GM21825 (cell line): ENCODE results near the gene CLEC10A.

Source experiments
- ATAC-seq: cut with Tn5 transposase; IDR thresholded peaks from one replicate; pipeline ENCODE4 v1.9.1; 2021; ENCODE audit warnings: mild to moderate bottlenecking, moderate library complexity; ENCODE audit not compliant: unreplicated experiment

CLEC10A gene

DNA sequence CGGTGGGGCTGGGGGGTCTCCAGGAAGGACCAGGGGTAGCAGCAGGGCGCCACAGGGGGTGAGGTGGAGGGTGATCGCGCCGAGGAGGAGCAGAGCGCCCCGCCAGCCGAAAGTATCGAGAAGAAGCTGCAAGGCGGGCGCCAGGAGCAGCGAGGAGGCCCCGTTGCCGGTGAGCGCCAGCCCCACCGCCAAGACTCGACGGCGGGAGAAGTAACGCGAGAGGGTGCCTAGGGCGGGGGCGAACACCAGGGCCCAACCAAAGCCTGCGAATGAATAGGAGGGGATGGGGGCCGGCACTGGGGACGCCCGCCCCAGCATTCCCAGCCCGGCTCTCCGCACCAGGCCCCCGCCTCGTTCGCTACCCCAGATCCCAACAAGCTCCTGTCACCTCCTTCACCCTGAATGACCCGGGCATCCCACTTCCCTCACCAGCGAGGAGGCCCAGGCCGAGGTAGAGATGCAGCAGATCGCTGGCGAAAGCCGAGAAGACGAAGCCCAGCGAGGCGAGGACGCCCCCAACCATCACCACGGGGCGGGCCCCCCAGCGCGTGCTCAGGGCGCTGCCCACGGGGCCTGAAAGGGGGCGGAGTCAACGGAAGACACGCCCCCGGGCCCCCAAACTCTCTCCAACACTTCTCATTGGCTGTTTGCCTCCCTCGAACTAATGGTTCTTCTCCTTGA, 37.4 kb downstream of the CLEC10A start:
- ATAC-seq: no peak

- ATAC-seq: no peak
These were observed 38.2 kb downstream of the CLEC10A start for GRCh38 chr17:7041607-7042500.

GRCh38 chr17:7039832-7040231, 40.2 kb downstream of the CLEC10A start:
- no peak for ATAC-seq

DNA sequence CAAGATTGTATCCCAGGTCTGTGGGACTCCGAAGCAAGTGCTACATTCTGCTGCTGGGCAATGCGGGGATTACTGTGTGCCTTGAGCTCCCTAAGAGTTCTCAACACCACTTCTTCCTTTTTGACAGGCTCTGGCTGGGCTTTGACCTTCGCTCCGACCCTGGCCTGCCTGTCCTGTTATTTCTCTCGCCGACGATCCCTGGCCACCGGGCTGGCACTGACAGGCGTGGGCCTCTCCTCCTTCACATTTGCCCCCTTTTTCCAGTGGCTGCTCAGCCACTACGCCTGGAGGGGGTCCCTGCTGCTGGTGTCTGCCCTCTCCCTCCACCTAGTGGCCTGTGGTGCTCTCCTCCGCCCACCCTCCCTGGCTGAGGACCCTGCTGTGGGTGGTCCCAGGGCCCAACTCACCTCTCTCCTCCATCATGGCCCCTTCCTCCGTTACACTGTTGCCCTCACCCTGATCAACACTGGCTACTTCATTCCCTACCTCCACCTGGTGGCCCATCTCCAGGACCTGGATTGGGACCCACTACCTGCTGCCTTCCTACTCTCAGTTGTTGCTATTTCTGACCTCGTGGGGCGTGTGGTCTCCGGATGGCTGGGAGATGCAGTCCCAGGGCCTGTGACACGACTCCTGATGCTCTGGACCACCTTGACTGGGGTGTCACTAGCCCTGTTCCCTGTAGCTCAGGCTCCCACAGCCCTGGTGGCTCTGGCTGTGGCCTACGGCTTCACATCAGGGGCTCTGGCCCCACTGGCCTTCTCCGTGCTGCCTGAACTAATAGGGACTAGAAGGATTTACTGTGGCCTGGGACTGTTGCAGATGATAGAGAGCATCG, 41.8 kb downstream of the CLEC10A start:
- no peak for ATAC-seq

DNA sequence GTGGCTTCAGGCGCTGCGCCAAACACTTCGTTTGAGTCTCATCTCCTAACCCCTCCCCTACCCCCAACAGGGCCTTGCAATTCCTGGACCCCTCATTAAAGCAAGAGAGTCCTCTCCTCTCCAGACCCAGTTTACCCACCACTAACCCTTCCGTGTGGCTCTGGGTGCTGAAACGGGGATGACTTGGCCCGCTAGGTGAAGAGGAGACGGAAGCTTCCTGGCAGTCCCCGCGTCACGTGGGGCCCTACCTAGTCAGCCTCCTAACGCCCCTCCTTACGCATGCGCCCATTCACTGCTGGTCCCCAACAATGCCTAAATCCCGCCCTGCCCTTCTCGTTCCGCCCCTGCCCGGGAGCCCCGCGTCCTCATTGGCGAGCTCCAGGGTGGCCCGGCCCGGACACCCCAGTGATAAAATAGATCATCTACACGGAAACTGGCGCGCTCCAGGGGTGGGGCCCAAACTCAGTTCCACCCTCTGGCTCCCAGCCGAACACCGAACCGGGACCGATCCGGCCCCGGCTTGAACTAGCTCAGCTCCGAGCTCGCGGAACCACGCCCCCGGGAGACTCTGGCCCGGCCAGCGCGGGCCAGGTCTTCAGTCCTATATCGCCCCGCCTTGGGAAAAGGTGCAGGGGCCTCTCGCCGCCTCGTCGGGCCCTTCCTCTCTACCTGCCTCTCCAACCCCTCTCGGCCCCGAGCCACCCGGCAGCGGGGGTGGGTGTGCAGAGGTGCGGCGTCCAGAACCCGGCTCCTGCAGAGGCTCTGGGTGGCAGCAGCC, 44.3 kb downstream of the CLEC10A start, which contains the start of gene SLC16A13:
SLC16A13 (plus strand) TSS at position 425 of the 778 bp plus-strand sequence. CDS start 368 bp downstream, outside the sequence.
- ATAC-seq: peak; percentile 92

GRCh38 chr17:7034955-7035590, 45.0 kb downstream of the CLEC10A start:
- ATAC-seq: peak; percentile 9

GRCh38 chr17:7029659-7030058, 50.4 kb downstream of the CLEC10A start:
- no peak for ATAC-seq

DNA sequence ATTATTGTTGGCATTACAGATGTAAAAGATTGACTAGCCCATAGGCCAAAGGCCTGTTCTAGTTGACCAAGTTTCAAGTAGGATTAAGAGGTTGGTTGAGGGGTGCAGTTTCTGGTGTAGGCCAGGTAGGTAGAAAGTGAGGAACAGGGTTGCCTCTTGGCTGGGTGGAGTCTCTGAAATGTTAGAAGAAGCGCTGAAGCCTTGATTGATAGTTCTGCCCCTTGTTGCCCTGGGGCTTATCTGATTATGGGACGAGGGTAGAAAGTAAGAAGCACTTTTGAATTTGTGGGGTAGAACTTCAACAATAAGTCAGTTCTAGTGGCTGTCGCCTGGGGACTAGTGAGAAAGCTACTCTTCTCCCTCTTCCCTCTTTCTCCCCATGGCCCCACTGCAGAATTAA, 51.0 kb downstream of the CLEC10A start:
- no peak for ATAC-seq

DNA sequence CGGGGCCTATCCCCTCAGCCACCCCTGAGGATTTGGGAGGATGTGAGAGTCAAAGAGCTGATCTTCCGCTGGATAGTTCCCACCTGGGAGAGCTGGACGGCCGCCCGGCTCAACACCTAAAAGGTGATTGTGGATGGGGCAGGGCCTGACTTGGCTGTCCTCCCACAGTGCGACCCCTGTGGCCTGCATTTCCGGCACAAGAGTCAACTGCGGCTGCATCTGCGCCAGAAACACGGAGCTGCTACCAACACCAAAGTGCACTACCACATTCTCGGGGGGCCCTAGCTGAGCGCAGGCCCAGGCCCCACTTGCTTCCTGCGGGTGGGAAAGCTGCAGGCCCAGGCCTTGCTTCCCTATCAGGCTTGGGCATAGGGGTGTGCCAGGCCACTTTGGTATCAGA, 52.7 kb downstream of the CLEC10A start:
- no peak for ATAC-seq

GRCh38 chr17:7026471-7027115, 53.5 kb downstream of the CLEC10A start:
- ATAC-seq: no peak

DNA sequence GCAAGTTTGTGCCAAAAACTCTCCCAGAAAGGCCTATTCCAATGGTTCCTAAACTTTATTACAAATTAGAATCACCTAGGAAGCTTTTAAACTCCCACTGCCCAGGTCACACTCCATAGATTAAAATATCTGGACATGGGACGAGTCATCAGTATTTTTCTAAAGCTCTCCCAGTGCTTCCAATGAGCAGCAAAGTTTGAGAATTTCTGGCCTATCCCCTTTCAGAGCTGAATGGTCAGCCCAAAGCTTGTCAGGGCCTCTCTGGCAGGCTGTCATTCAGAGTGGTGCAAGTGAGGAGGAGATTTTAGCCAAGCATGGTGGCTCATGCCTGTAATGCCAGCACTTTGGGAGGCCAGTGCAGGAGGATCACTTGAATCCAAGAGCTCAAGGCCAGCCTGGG, 54.8 kb downstream of the CLEC10A start:
- no peak for ATAC-seq
